Suprapubic skin (tissue), 4 donors: ENCODE results near the gene USP37. TPM values are rescaled to one million over a fixed set of nuclear protein-coding genes. Genes with fewer than 3 reads are reported as not detected.

ENCODE experiments used
- DNase-seq, 2 donors: peaks; one replicate each; pipeline ENCODE4 v3.0.0-alpha.2; 2019; ENCODE audit warnings: low spot score in 2 of 2
- H3K27ac ChIP-seq: fragments of 200-600 bp; sonication (generic); one replicate; pipeline ENCODE4 v1.5.1; 2019
- H3K27me3 ChIP-seq: fragments of 200-600 bp; sonication (generic); one replicate; pipeline ENCODE4 v1.5.1; 2019
- H3K36me3 ChIP-seq: fragments of 200-600 bp; sonication (generic); one replicate; pipeline ENCODE4 v1.5.1; 2019
- H3K4me1 ChIP-seq: fragments of 200-600 bp; sonication (generic); one replicate; pipeline ENCODE4 v1.5.1; 2019
- H3K4me3 ChIP-seq: fragments of 200-600 bp; sonication (generic); one replicate; pipeline ENCODE4 v1.5.1; 2019; ENCODE audit warnings: mild to moderate bottlenecking
- H3K9me3 ChIP-seq: fragments of 200-600 bp; sonication (generic); one replicate; pipeline ENCODE4 v1.5.1; 2019
- CTCF ChIP-seq, 2 donors: fragments of 200-600 bp in 1 of 2; fragments of 450-650 bp in 1 of 2; sonication (generic) in 1 of 2; IDR thresholded peaks; one replicate each; pipeline ENCODE4 v1.5.1; 2016 to 2019; ENCODE audit warnings: antibody characterized with exemption in 2 of 2, mild to moderate bottlenecking in 1 of 2, moderate library complexity in 1 of 2
- EP300 ChIP-seq: sonication (generic); formaldehyde crosslinking; IDR thresholded peaks from one replicate; pipeline ENCODE4 v1.6.1; 2017; ENCODE audit warnings: antibody characterized with exemption
- POLR2A ChIP-seq, 2 donors: fragments of 450-650 bp; IDR thresholded peaks; one replicate each; pipeline ENCODE4 v1.6.1; 2017; ENCODE audit warnings: antibody characterized with exemption in 2 of 2, mild to moderate bottlenecking in 2 of 2, moderate library complexity in 2 of 2
- POLR2AphosphoS5 ChIP-seq, 3 donors: sonication (generic); formaldehyde crosslinking; IDR thresholded peaks; one replicate each; pipeline ENCODE4 v1.6.1; 2017; ENCODE audit warnings: antibody characterized with exemption in 3 of 3
- WGBS: methylation state at CpG from one replicate; pipeline ENCODE4 v1.1.5; 2018; 5-methylcytosine and 5-hydroxymethylcytosine counted together
- total RNA-seq, 4 donors: library from RNA; depleted of rRNA; stranded (reverse); fragments of >200 nt; gene quantifications; one replicate each; pipeline ENCODE4 v1.1.0, GENCODE V29; 2016

The USP37 gene
- total RNA-seq, 4 donors from 2014 or later: 10.2 to 25.9 (median 20.5) TPM

- H3K27ac ChIP-seq: no peak overlapping the region
- H3K9me3 ChIP-seq: no peaks in the 10 kb centered on the region
- 75% methylated on average over 10 of the region's 10 CpGs for WGBS
- no peaks in the 10 kb centered on the region for H3K4me1 ChIP-seq
- H3K36me3 ChIP-seq: no peaks in the 10 kb centered on the region
- H3K4me3 ChIP-seq: no peak overlapping the region
- TF ChIP-seq CTCF (IDR thresholded peaks at IDR 0.05) (no peak), POLR2AphosphoS5 (IDR thresholded peaks at IDR 0.05) (no peak), POLR2A (IDR thresholded peaks at IDR 0.05) (no peak), EP300 (no peak)
- no peaks in the 10 kb centered on the region for H3K27me3 ChIP-seq
- no peak for DNase-seq
Observed at GRCh38 chr2:218425531-218425930, 142.6 kb downstream of the USP37 start.

- H3K36me3 ChIP-seq: no peaks in the 10 kb centered on the region
- no peaks in the 10 kb centered on the region for H3K27me3 ChIP-seq
- H3K4me1 ChIP-seq: no peaks in the 10 kb centered on the region
- no peaks in the 10 kb centered on the region for H3K9me3 ChIP-seq
- TF ChIP-seq EP300 (no peak), POLR2AphosphoS5 (IDR thresholded peaks at IDR 0.05) (no peak), CTCF (IDR thresholded peaks at IDR 0.05) (no peak), POLR2A (IDR thresholded peaks at IDR 0.05) (no peak)
- H3K4me3 ChIP-seq: no peak overlapping the region
- no peak overlapping the region for H3K27ac ChIP-seq
- DNase-seq: no peak
- 90% methylated on average over 9 of the region's 9 CpGs for WGBS
Observed at GRCh38 chr2:218423584-218423983, 144.6 kb downstream of the USP37 start.

- WGBS: 64% methylated on average over 9 of the region's 9 CpGs
- H3K27ac ChIP-seq: no peak overlapping the region
- no peaks in the 10 kb centered on the region for H3K36me3 ChIP-seq
- no peaks in the 10 kb centered on the region for H3K27me3 ChIP-seq
- no peaks in the 10 kb centered on the region for H3K9me3 ChIP-seq
- H3K4me3 ChIP-seq: no peak overlapping the region
- DNase-seq: no peak
- TF ChIP-seq EP300 (no peak), CTCF (IDR thresholded peaks at IDR 0.05) (no peak), POLR2A (IDR thresholded peaks at IDR 0.05) (no peak), POLR2AphosphoS5 (IDR thresholded peaks at IDR 0.05) (no peak)
- no peaks in the 10 kb centered on the region for H3K4me1 ChIP-seq
Observed at GRCh38 chr2:218422403-218423086, 145.6 kb downstream of the USP37 start.

GRCh38 chr2:218421027-218421426 is 147.1 kb downstream of the USP37 start:
- DNase-seq: no peak
- no peaks in the 10 kb centered on the region for H3K27me3 ChIP-seq
- no peaks in the 10 kb centered on the region for H3K4me1 ChIP-seq
- H3K27ac ChIP-seq: no peak overlapping the region
- no peaks in the 10 kb centered on the region for H3K36me3 ChIP-seq
- 93% methylated on average over 2 of the region's 2 CpGs for WGBS
- no peak for TF ChIP-seq POLR2AphosphoS5 (IDR thresholded peaks at IDR 0.05)
- TF ChIP-seq POLR2A (IDR thresholded peaks at IDR 0.05): no peak
- TF ChIP-seq CTCF (IDR thresholded peaks at IDR 0.05): no peak
- H3K9me3 ChIP-seq: no peaks in the 10 kb centered on the region
- H3K4me3 ChIP-seq: no peak overlapping the region

- H3K27me3 ChIP-seq: no peaks in the 10 kb centered on the region
- no peak overlapping the region for H3K27ac ChIP-seq
- DNase-seq: no peak
- H3K4me3 ChIP-seq: no peak overlapping the region
- no peaks in the 10 kb centered on the region for H3K4me1 ChIP-seq
- WGBS: 90% methylated on average over 5 of the region's 7 CpGs
- H3K36me3 ChIP-seq: no peaks in the 10 kb centered on the region
- no peaks in the 10 kb centered on the region for H3K9me3 ChIP-seq
- TF ChIP-seq CTCF (IDR thresholded peaks at IDR 0.05): no peak
- no peak for TF ChIP-seq EP300
- no peak for TF ChIP-seq POLR2AphosphoS5 (IDR thresholded peaks at IDR 0.05)
- no peak for TF ChIP-seq POLR2A (IDR thresholded peaks at IDR 0.05)
Observed at GRCh38 chr2:218419630-218420216, 148.4 kb downstream of the USP37 start.
